Right lobe of liver (tissue), 6 donors: Measurements from ENCODE around the gene ELL. TPM values are rescaled to one million over a fixed set of nuclear protein-coding genes. Genes with fewer than 3 reads are reported as not detected.
A peak's percentile ranks its signal among the peaks of the same experiment; 100 is the strongest.

Experiments used
- ATAC-seq, 4 donors: fragments of 200-7000 bp; cut with Tn5 transposase; one replicate each; pipeline ENCODE4 v1.9.1; 2020; ENCODE audit warnings: mild to moderate bottlenecking in 4 of 4, moderate library complexity in 4 of 4
- DNase-seq, 3 donors: peaks; one replicate each; pipeline ENCODE4 v3.0.0-alpha.2; 2020
- H3K27ac ChIP-seq, 3 donors: fragments of 200-600 bp; one replicate each; pipeline ENCODE4 v1.8.0; 2022
- H3K27me3 ChIP-seq, 2 donors: fragments of 200-600 bp; one replicate each; pipeline ENCODE4 v1.8.0; 2022
- H3K36me3 ChIP-seq, 4 donors: fragments of 200-600 bp; sonication (generic) in 1 of 4; one replicate each; pipeline versions ENCODE4 v1.5.1 to v1.8.0; 2017 to 2022; ENCODE audit warnings: control low read depth in 1 of 4
- H3K4me1 ChIP-seq, 4 donors: fragments of 200-600 bp; sonication (generic) in 1 of 4; one replicate each; pipeline versions ENCODE4 v1.5.1 to v1.8.0; 2017 to 2022; ENCODE audit warnings: control low read depth in 1 of 4
- H3K4me3 ChIP-seq, 3 donors: fragments of 200-600 bp; one replicate each; pipeline ENCODE4 v1.8.0; 2022
- H3K9me3 ChIP-seq, 4 donors: fragments of 200-600 bp; sonication (generic) in 1 of 4; one replicate each; pipeline versions ENCODE4 v1.5.1 to v1.8.0; 2017 to 2022; ENCODE audit warnings: control low read depth in 1 of 4
- POLR2A ChIP-seq: fragments of 450-650 bp; IDR thresholded peaks from one replicate; pipeline ENCODE4 v1.6.1; 2017; ENCODE audit warnings: antibody characterized with exemption, mild to moderate bottlenecking
- WGBS: methylation state at CpG from one replicate; pipeline ENCODE4 v1.1.6; 2018; ENCODE audit warnings: low coverage, low lambda C conversion rate; ENCODE audit not compliant: insufficient coverage; ENCODE audit errors: missing lambda C conversion rate; 5-methylcytosine and 5-hydroxymethylcytosine counted together
- intact Hi-C, 2 donors: fragments of 100-400 bp; cut with DNase I; formaldehyde crosslinking; loops; one replicate each; pipeline versions ENCODE4 v1.11.2 to v1.14.1; 2022
- total RNA-seq, 6 experiments: library from RNA; depleted of rRNA in 2 of 6; stranded (reverse); fragments of >200 nt in 2 of 6; fragmentation: NEBNext Ultra II Directional in 3 of 6; extraction: Animal tissue kit (Norgen Biotek cat#: 25700) in 3 of 6; gene quantifications; one replicate each; pipeline versions ENCODE4 v1.1.0 to v1.2.4, GENCODE V29; 2016 to 2023
- TF ChIP-seq, protein P1 (sequence below), 4 donors: fragments of 200-600 bp in 3 of 4; fragments of 450-650 bp in 1 of 4; IDR thresholded peaks; one replicate each; pipeline versions ENCODE4 v1.5.1 to v1.8.0; 2016 to 2022; ENCODE audit warnings: antibody characterized with exemption in 4 of 4, mild to moderate bottlenecking in 2 of 4
- donor health status: DM: no; HTN: yes; CAD: no.
- donor health status: DM: no; HTN: no; CAD: no.
- donor health status: DM: no; HTN: no; CAD: no.
- donor health status: DM: no; HTN: yes; CAD: no.
- donor health status: DM: no; HTN: yes; CAD: no.

ELL gene
- total RNA-seq, 6 experiments from 2014 or later = 5.3 to 11.9 (median 8.6) TPM

DNA sequence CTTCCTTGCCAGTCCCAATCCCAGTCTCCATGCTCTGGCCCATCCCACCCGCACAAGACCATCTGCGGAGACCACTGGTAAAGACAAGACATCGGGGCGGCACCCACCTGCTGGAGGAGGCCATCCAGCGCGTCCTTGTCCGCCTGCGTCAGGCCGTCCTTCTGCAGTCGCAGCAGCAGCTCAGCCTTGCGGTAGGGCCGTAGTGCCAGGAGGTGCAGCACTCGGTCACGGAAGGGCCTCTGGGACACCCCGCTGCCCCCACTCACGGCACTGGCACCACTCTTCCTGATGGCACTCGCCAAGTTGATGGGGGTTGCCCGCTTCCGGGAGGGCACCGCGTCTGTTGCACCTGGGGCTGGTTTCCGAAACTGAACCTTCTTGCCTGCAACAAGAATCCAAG lies 60.4 kb downstream of the ELL start:
- peaks cover 3 to 46% (median 8%) of the 10 kb centered on the region in 4 donors for H3K36me3 ChIP-seq
- no peaks in the 10 kb centered on the region for H3K27me3 ChIP-seq
- H3K27ac ChIP-seq = no peak overlapping the region
- WGBS = no CpG with 5 or more reads among the region's 22 CpGs
- no peak overlapping the region for H3K4me3 ChIP-seq
- TF ChIP-seq, protein P1, sequence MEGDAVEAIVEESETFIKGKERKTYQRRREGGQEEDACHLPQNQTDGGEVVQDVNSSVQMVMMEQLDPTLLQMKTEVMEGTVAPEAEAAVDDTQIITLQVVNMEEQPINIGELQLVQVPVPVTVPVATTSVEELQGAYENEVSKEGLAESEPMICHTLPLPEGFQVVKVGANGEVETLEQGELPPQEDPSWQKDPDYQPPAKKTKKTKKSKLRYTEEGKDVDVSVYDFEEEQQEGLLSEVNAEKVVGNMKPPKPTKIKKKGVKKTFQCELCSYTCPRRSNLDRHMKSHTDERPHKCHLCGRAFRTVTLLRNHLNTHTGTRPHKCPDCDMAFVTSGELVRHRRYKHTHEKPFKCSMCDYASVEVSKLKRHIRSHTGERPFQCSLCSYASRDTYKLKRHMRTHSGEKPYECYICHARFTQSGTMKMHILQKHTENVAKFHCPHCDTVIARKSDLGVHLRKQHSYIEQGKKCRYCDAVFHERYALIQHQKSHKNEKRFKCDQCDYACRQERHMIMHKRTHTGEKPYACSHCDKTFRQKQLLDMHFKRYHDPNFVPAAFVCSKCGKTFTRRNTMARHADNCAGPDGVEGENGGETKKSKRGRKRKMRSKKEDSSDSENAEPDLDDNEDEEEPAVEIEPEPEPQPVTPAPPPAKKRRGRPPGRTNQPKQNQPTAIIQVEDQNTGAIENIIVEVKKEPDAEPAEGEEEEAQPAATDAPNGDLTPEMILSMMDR (IDR thresholded peaks at IDR 0.05) = no peak
- no peaks in the 10 kb centered on the region for H3K9me3 ChIP-seq
- no peak for ATAC-seq
- peaks cover 0 to 23% (median 13%) of the 10 kb centered on the region in 4 donors for H3K4me1 ChIP-seq
- no peak for DNase-seq
- intact Hi-C loops = no loop called here

DNA sequence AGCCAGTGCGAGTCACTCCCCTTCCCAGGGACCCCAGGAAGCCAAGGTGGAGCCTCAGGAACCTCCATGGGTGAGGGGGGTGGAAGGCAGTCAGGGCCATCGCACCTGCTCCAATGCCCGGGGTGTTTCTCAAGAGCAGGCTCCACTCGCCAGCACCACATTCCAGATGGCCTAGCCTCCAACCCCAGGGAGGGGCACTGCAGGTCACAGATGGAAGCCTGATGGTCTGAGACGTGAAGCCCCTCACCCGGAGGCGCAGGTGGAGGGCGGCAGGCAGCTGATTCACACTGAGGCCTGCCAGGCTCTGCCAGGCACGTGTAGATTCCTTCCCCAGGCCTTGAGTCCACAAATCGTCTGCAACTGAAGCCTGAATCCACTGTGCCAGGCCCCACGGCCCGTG lies 61.0 kb downstream of the ELL start:
- peaks cover 0 to 23% (median 10%) of the 10 kb centered on the region in 4 donors for H3K4me1 ChIP-seq
- H3K27me3 ChIP-seq = no peaks in the 10 kb centered on the region
- H3K4me3 ChIP-seq = no peak overlapping the region
- no peak for DNase-seq
- H3K36me3 ChIP-seq = peaks cover 3 to 49% (median 8%) of the 10 kb centered on the region in 4 donors
- TF ChIP-seq, protein P1 (IDR thresholded peaks at IDR 0.05) = no peak
- TF ChIP-seq POLR2A = no peak
- intact Hi-C loops = no loop called here
- WGBS = no CpG with 5 or more reads among the region's 12 CpGs
- no peak for ATAC-seq
- H3K9me3 ChIP-seq = no peaks in the 10 kb centered on the region
- peak overlapping the region in 1 of 3 donors; percentile 65 for H3K27ac ChIP-seq

DNA sequence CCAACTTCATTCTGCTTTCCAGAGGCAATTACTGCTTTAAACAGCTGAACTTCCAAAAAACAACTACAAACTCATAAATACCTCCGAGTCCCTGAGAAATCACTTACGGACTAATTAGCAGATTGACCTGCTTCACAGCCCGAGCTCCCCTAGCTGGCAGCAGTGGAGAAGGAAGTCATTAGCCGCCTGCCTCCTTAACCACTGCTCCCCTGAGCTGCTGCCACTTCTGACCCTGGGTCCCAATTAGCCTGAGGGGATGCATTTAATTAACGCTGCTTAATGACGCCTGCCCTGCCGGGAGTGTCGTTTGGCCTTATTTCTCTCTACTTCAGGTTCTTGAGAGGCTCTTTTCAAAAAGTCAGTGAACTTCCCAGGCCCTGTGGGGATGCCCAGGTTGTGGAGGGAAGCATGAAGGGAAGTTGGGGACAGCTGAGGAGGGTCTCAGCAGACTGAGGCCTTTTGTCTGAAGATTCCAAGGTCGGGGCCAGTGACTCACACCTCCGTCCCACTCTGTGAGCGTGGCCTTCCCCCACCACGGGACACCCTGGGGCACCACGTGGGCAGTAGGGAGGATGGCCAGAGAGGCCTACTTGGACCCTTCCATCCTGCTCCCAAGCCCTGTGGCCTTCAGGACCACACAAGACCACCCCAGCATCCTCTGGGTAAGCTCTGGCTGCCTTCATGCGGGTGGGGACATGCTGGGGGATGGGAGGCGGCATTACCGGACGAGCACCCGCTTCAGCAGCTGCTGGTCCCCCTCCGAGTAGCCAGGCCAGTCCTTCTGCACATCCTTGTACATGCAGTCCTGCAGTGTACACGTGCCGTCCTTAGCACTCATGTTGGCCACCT lies 64.2 kb downstream of the ELL start:
- ATAC-seq (no peak), DNase-seq (no peak)
- intact Hi-C loops = loop anchor here (10.0 kb wide), 2 partner anchors 57 to 117 kb away; partner anchors contain the start of gene UBA52 (in 1 of the 2)
- H3K4me1 ChIP-seq = peaks cover 0 to 6% (median 2%) of the 10 kb centered on the region in 4 donors
- TF ChIP-seq POLR2A = no peak
- TF ChIP-seq, protein P1 (IDR thresholded peaks at IDR 0.05) = no peak
- 83% methylated on average over 9 of the region's 21 CpGs for WGBS
- no peaks in the 10 kb centered on the region for H3K27me3 ChIP-seq
- H3K27ac ChIP-seq = no peak overlapping the region
- no peak overlapping the region for H3K4me3 ChIP-seq
- no peaks in the 10 kb centered on the region for H3K9me3 ChIP-seq
- peaks cover 3 to 58% (median 9%) of the 10 kb centered on the region in 4 donors for H3K36me3 ChIP-seq

DNA sequence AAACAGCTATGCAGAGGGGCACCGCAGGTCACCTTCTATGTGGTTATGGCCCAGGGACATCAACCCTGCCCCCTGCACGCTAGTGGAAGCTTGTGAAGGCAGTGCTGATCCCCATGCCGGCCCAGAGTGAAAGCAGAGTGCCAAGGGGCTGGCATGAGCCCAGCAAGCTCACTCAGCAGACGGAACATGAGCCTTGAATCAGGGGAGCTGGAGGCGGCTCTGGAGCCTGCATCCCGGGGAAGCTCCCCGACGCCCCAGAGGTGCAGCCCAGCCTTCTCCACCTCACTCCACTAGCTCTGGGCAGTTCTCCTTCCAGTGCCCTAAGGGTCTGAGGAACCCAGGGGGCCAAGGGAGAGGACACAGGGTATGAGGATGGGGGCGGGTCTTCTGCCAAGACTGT lies 64.9 kb downstream of the ELL start:
- Histone ChIP-seq H3K27ac (no peak overlapping the region), H3K4me1 (peaks cover 0 to 6% (median 2%) of the 10 kb centered on the region in 4 donors), H3K27me3 (no peaks in the 10 kb centered on the region), H3K9me3 (no peaks in the 10 kb centered on the region), H3K4me3 (no peak overlapping the region), H3K36me3 (peaks cover 3 to 55% (median 10%) of the 10 kb centered on the region in 4 donors)
- peak in 1 of 4 donors; percentile 5 for ATAC-seq
- TF ChIP-seq, protein P1 (IDR thresholded peaks at IDR 0.05) = no peak
- no peak for TF ChIP-seq POLR2A
- intact Hi-C loops = loop anchor here (10.0 kb wide), 2 partner anchors 58 to 118 kb away; partner anchors contain the start of gene UBA52 (in 1 of the 2)
- DNase-seq = no peak
- WGBS = 85% methylated on average over 8 of the region's 9 CpGs
